NCI-H2227 (cell line): Measurements from ENCODE around the gene FRAS1.
"Not testable (repeated sequence)": the region's sequence is repeated elsewhere in the genome, so short reads cannot be mapped to it uniquely, and the experiment has no call there.

Source experiments
- DNase-seq: peaks from one replicate; lab custom pipeline; 2025; ENCODE audit not compliant: unreplicated experiment; lab: John Stamatoyannopoulos, UW

FRAS1 gene

DNA sequence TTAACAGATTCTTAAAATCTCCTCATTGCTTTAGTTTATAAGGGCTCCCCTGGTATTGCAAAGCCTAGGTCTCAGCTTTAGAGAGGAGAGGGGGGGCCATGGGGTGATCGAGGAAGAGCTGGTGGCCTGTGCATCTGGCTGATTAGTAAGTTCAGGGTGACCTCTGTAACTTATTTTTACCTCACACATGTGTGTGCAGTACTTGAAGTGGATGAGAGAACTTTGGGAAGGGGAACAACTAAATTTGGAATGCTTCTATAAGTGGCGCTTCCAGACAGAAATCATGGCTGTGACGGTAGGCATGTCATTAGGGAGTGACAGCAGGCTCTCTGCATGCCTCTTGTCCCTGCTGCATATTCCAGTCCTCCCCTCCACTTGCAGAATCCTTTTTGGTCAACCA, 41.9 kb downstream of the FRAS1 start:
- DNase-seq, result no peak

DNA sequence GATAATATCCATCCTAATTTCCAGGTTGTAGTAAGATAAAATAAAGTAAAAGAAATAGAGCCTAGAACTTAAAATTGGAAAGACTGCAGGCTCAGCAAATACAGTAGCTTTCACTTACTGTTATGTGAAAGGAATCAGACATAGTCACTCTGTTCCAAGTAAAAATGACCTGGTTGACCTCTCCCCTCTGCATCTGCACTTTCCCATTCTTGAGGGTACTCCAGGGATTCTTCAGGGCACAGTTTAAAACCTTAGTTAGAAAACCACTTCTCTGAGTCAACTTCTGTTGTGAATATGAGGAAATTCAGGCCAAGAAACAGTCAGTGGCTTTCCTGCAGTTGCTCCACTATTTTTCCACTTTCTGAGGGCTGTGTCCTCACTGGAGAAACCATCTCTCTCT, 42.9 kb downstream of the FRAS1 start:
- DNase-seq, result no peak

- DNase-seq, result no peak
Measured at GRCh38 chr4:78119698-78120097, 62.6 kb downstream of the FRAS1 start.

DNA sequence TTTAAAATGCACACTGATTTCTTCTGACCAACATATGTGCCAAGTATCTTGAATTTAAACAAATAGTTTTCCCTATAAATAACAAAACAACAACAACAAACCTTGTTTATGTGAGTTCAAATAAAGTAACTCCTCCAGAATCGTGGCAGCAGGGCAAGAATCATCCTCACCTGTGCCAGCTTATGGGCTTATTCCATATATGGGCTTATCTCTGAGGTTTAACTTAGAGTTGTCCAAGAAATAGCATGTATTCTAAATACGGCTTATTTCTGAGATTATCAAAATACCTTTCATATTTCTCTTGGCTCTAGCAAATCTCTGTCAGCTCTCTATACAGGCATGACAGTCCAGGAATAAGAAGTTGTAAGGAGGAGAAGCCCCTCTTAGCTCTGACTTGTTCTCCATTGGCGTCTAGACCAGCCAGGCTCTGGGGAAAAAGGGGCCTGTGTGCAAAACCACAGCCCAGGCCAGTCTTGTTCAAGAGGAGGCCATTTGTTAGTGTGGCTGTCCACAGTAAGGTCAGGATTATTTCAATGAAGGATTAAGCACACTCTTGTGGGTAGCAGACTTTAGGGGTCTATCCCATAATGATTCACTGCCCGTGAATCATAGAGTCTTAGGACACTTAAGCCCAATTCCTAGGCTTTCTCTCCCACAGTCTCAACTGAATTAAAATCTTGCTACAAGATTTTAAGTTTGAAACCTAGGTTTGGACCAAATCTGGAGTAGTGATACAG, 63.2 kb downstream of the FRAS1 start:
- no peak for DNase-seq

- no peak for DNase-seq
Measured at GRCh38 chr4:78121338-78121904, 64.3 kb downstream of the FRAS1 start.

- not testable (repeated sequence) for DNase-seq
Measured at GRCh38 chr4:78125834-78126331, 68.8 kb downstream of the FRAS1 start.

DNA sequence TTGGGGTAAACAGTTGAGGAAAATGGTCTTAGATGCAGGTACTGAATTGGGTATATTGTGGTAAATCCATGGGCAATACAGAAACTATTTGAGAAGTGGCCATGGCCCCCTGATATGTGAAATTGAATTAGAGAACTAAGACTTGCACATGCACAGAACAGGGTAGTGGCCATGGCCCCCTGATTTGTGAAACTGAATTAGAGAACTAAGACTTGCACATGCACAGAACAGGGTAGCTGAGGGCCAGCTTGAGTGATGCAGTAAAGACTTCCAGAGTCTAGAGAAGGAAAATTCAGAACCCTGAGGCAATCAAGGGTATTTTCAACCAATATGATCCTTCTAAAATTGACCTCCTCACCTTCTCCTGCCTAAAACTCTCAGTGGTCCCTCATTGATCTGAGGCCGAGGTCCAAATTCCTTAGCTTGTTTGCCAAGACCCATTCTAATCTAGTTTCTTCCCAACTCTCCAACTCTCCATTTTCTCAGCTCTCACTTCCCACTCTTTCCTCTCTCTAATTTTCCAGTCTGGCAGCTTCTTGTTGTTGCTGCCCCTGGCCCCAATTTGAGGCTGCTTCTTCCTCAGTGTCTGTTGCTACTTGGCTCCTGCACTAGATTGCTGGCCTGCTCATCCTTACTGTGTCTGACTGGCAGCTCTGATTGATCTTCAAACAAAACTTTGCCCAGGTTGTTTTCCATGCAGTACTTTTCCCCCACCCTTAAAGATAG, 72.4 kb downstream of the FRAS1 start:
- no peak for DNase-seq

- DNase-seq, result no peak
Measured at GRCh38 chr4:78131403-78131802, 74.3 kb downstream of the FRAS1 start.

GRCh38 chr4:78136109-78137081, 79.3 kb downstream of the FRAS1 start:
- no peak for DNase-seq

DNA sequence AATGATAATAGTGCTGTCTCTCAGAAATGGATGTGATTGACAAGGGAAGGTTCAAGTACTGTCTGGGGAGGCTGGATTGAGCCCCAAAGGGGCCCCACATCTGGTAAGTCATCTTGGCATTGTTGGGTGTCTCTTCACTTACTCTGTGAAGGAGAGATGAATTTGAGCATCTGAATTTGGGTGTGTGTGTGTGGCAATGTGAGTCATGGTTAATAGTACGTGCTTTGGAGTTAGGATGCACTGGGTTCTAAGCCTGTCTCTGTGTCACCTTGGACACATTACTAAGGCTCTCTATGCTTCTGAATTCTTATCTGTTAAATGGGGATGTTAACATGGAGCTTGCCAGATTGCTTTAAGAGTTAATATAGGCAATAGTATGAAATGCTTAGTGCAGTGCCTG, 80.4 kb downstream of the FRAS1 start:
- no peak for DNase-seq

GRCh38 chr4:78138252-78138651, 81.1 kb downstream of the FRAS1 start:
- no peak for DNase-seq

GRCh38 chr4:78143634-78144033, 86.5 kb downstream of the FRAS1 start:
- no peak for DNase-seq

DNA sequence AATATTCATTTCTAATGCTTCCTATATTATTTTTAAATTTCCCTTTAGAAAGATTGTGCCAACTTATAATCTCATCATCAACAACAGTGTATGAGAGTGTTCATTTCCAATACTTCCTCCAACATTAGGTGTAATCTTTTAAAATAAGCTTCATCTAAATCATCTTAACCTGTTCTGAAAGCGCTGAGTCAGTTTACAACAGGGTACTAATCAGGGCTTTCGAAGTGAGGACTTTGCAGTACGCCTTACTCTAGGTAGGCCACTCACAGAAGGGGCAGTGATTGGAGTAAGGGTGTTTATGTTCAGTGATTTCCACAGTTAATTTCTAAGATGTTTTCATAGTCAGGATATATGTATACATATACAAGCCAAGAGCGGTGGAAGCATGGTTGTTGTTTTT, 87.9 kb downstream of the FRAS1 start:
- DNase-seq, result no peak

DNA sequence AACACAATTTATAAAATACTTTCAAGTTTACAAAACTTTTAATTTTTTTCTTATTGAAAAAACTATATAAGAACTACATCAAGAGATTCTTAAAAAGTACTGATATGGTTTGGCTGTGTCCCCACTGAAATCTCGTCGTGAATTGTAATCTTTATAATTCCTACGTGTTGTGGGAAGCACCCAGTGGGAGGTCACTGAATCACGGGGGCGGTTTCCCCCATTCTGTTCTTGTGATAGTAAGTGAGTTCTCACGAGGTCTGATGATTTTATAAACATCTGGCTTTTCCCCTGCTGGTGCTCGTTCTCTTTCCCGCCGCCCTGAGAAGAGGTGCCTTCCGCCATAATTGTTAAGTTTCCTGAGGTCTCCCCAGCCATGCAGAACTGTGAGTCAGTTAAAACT, 88.5 kb downstream of the FRAS1 start:
- DNase-seq, result no peak

GRCh38 chr4:78149751-78150542, 92.8 kb downstream of the FRAS1 start:
- DNase-seq, result no peak

GRCh38 chr4:78150543-78150864, 93.4 kb downstream of the FRAS1 start:
- DNase-seq, result no peak

GRCh38 chr4:78152795-78153194, 95.7 kb downstream of the FRAS1 start:
- DNase-seq, result no peak

- DNase-seq, result no peak
Measured at GRCh38 chr4:78154972-78155590, 98.0 kb downstream of the FRAS1 start.

DNA sequence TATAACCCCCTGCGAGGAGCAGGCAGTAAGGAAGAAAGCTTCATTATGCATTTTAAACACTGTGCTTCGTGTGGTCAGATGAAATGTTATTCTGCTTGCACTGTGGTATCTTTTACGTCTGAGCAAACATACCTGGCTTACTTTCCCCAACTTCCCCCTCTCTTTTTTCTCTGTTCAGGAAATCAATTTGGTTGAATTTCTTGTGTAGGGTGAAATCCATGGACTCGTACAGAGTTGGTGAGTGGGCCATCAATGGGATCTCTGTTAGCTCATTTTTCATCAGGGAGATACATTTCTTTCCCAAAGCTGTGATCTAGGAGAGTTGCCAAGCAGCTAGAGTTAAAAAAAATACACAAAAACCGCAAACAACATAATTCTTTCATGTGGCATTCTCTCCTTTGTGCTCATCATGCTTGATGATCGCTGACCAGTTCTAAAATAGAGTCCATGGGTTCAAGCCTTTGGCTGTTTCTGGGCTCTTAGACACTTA, 98.5 kb downstream of the FRAS1 start:
- DNase-seq, result no peak

DNA sequence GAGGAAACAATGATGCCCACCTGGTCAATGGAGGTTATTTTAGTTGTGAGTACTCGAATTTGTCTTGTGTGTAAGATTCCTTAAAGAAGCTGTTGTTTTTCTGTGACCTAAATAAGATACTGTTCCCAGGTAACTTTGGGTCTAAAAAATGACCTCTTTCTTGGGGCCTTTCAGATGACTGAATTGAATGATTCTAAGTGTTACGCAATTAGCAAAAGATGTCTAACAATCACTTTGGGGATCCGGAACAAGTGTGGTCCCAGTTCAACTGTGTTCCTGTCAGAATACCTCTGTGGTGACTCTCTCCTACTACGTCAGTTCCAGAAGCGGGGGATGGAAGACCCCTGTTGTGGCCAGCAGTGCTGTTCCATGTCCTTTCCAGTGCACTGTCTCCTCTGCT, 99.4 kb downstream of the FRAS1 start:
- DNase-seq, result no peak
